ENCODE measurements around the gene RBM7. TPM values are rescaled to one million over a fixed set of nuclear protein-coding genes. Genes with fewer than 3 reads are reported as not detected.

Gene RBM7
- total RNA-seq, 1 experiment from 2014 or later, result 27.9 TPM

GRCh38 chr11:114395736-114396135 lies 4.7 kb upstream of the RBM7 start (continued):
- TF ChIP-seq FOSL1 (IDR thresholded peaks at IDR 0.05; ENCODE audit: low read depth) (no peak), ZFX (IDR thresholded peaks at IDR 0.05) (no peak), EZH2 (IDR thresholded peaks at IDR 0.05) (no peak), CEBPB (IDR thresholded peaks at IDR 0.05; ENCODE audit: low read depth) (no peak), ZBTB33 (IDR thresholded peaks at IDR 0.05; ENCODE audit: extremely low read depth, insufficient replicate concordance, low read length) (no peak), MAX (IDR thresholded peaks at IDR 0.05) (no peak)

GRCh38 chr11:114396916-114397315 lies 3.5 kb upstream of the RBM7 start:
- H3K27ac ChIP-seq (ENCODE audit: low read depth, low read length), result no peak overlapping the region
- H3K27me3 ChIP-seq (ENCODE audit: insufficient read depth, low read length), result 0 out of 2 replicates have a peak, but pooled peaks cover 6% of the 10 kb centered on the region
- H3K4me3 ChIP-seq (replicated peaks in 1 of 2; ENCODE audit: low read depth in 1 of 2, low read length in 2 of 2), result no peak overlapping the region
- no peaks in the 10 kb centered on the region for H3K36me3 ChIP-seq (ENCODE audit: control insufficient read depth in 1 of 2, insufficient read depth in 2 of 2, low read length in 2 of 2)
- intact Hi-C loops (cut with micrococcal nuclease), result loop anchor here (5.0 kb wide), 1 partner anchor 50 kb away; no protein-coding TSS in a partner anchor
- no peak overlapping the region for H3K4me2 ChIP-seq (ENCODE audit: low read length)
- no peaks in the 10 kb centered on the region for H3K9me2 ChIP-seq (ENCODE audit: insufficient read depth)
- ChIA-PET POLR2A (no interaction called here), CTCF (interaction anchor here (0.7 kb wide), 1 partner anchor 49 kb away, joined by 3 read pairs; no protein-coding TSS in a partner anchor), RAD21 (ENCODE audit: low non-redundant PET in 1 of 2, low total read pairs in 2 of 2, uncharacterized antibody in 2 of 2, unreplicated experiment in 2 of 2) (no interaction called here)
- no peaks in the 10 kb centered on the region for H3K9me3 ChIP-seq (ENCODE audit: control insufficient read depth in 1 of 2, insufficient read depth in 1 of 2, low read depth in 1 of 2, low read length in 2 of 2)
- H3K79me2 ChIP-seq (ENCODE audit: insufficient read depth, low read length), result peaks cover 32% of the 10 kb centered on the region
- H3K4me1 ChIP-seq (ENCODE audit: control insufficient read depth in 1 of 2, insufficient read depth in 2 of 2, low read length in 2 of 2), result peaks cover 0 to 14% of the 10 kb centered on the region in 2 experiments; a peak in 2 of 4 replicates
- ATAC-seq (no peak), DNase-seq (ENCODE audit: low read depth, low spot score) (no peak)
- H3K9ac ChIP-seq (ENCODE audit: low read length), result no peak overlapping the region
- BruUV-seq (replicated peaks), result no TSS peak
- no peak overlapping the region for H2AFZ ChIP-seq (ENCODE audit: low read depth, low read length, poor library complexity, severe bottlenecking)
- H4K20me1 ChIP-seq (ENCODE audit: insufficient read depth), result no peaks in the 10 kb centered on the region
- TF ChIP-seq ELF1 (IDR thresholded peaks at IDR 0.05; ENCODE audit: borderline replicate concordance, low read depth), result no peak
- TF ChIP-seq JUND (IDR thresholded peaks at IDR 0.05), result no peak
- no peak for TF ChIP-seq ZNF274 (IDR thresholded peaks at IDR 0.05; ENCODE audit: low read depth, low read length)
- no peak for TF ChIP-seq ATF3 (IDR thresholded peaks at IDR 0.05)
- TF ChIP-seq SP1 (IDR thresholded peaks at IDR 0.05; ENCODE audit: low read depth), result no peak
- TF ChIP-seq CBX3 (IDR thresholded peaks at IDR 0.05; ENCODE audit: low read depth), result no peak
- TF ChIP-seq MAX (IDR thresholded peaks at IDR 0.05), result no peak
- TF ChIP-seq POLR2A (IDR thresholded peaks at IDR 0.05; ENCODE audit: borderline replicate concordance, extremely low read depth, insufficient read depth, insufficient read length), result no peak
- TF ChIP-seq REST (IDR thresholded peaks at IDR 0.05; ENCODE audit: low read depth), result no peak
- no peak for TF ChIP-seq YY1 (IDR thresholded peaks at IDR 0.05; ENCODE audit: extremely low read depth, insufficient replicate concordance, low read depth, low read length)
- TF ChIP-seq CEBPB (IDR thresholded peaks at IDR 0.05; ENCODE audit: low read depth), result no peak
- TF ChIP-seq CTCF (IDR thresholded peaks at IDR 0.05 in 2 of 3, conservative IDR thresholded peaks at IDR 0.05 in 1 of 3; ENCODE audit: borderline replicate concordance in 1 of 3, insufficient read depth in 1 of 3, low read depth in 2 of 3, low read length in 2 of 3), result no peak
- TF ChIP-seq EZH2phosphoT487 (IDR thresholded peaks at IDR 0.05; ENCODE audit: borderline replicate concordance), result no peak
- no peak for TF ChIP-seq SRF (IDR thresholded peaks at IDR 0.05; ENCODE audit: low read depth)
- no peak for TF ChIP-seq ZFX (IDR thresholded peaks at IDR 0.05)
- no peak for TF ChIP-seq SIN3A (IDR thresholded peaks at IDR 0.05; ENCODE audit: low read depth)

Measured in HCT116 (cell line).